ENCODE measurements around the gene TMEM132E. TPM values are rescaled to one million over a fixed set of nuclear protein-coding genes. Genes with fewer than 3 reads are reported as not detected.

TMEM132E gene
- total RNA-seq, 1 donor from 2014 or later = not detected

GRCh38 chr17:34572483-34572882 lies 6.9 kb upstream of the TMEM132E start:
- Histone ChIP-seq H3K27me3 (ENCODE audit: control insufficient read depth, insufficient read depth, low read length) (peaks cover 1% of the 10 kb centered on the region), H3K4me3 (ENCODE audit: low read depth, low read length) (no peak overlapping the region), H3K36me3 (ENCODE audit: control insufficient read depth, insufficient read depth, low read length) (no peaks in the 10 kb centered on the region)
- FAIRE-seq (no peak), DNase-seq (ENCODE audit: low read depth) (no peak)
- TF ChIP-seq CTCF (IDR thresholded peaks at IDR 0.05; ENCODE audit: insufficient read depth, low read length, severe bottlenecking) = no peak

GRCh38 chr17:34575182-34575581 lies 4.2 kb upstream of the TMEM132E start:
- no peak overlapping the region for H3K4me3 ChIP-seq (ENCODE audit: low read depth, low read length)
- FAIRE-seq (peak; percentile 60), DNase-seq (ENCODE audit: low read depth) (no peak)
- H3K36me3 ChIP-seq (ENCODE audit: control insufficient read depth, insufficient read depth, low read length) = no peaks in the 10 kb centered on the region
- H3K27me3 ChIP-seq (ENCODE audit: control insufficient read depth, insufficient read depth, low read length) = peaks cover 25% of the 10 kb centered on the region
- TF ChIP-seq CTCF (IDR thresholded peaks at IDR 0.05; ENCODE audit: insufficient read depth, low read length, severe bottlenecking) = no peak

GRCh38 chr17:34578016-34578415 lies 1.4 kb upstream of the TMEM132E start:
- FAIRE-seq = no peak
- no peak for TF ChIP-seq CTCF (IDR thresholded peaks at IDR 0.05; ENCODE audit: insufficient read depth, low read length, severe bottlenecking)
- Histone ChIP-seq H3K27me3 (ENCODE audit: control insufficient read depth, insufficient read depth, low read length) (peaks cover 45% of the 10 kb centered on the region), H3K36me3 (ENCODE audit: control insufficient read depth, insufficient read depth, low read length) (no peaks in the 10 kb centered on the region), H3K4me3 (ENCODE audit: low read depth, low read length) (no peak overlapping the region)
- DNase-seq (ENCODE audit: low read depth) = no peak

GRCh38 chr17:34578656-34579016 lies 746 bp upstream of the TMEM132E start:
- H3K36me3 ChIP-seq (ENCODE audit: control insufficient read depth, insufficient read depth, low read length) = no peaks in the 10 kb centered on the region
- DNase-seq (ENCODE audit: low read depth) (no peak), FAIRE-seq (no peak)
- no peak overlapping the region for H3K4me3 ChIP-seq (ENCODE audit: low read depth, low read length)
- H3K27me3 ChIP-seq (ENCODE audit: control insufficient read depth, insufficient read depth, low read length) = peaks cover 51% of the 10 kb centered on the region
- no peak for TF ChIP-seq CTCF (IDR thresholded peaks at IDR 0.05; ENCODE audit: insufficient read depth, low read length, severe bottlenecking)

GRCh38 chr17:34579979-34580684 lies 750 bp downstream of the TMEM132E start:
- Histone ChIP-seq H3K27me3 (ENCODE audit: control insufficient read depth, insufficient read depth, low read length) (peaks cover 54% of the 10 kb centered on the region), H3K4me3 (ENCODE audit: low read depth, low read length) (no peak overlapping the region), H3K36me3 (ENCODE audit: control insufficient read depth, insufficient read depth, low read length) (no peaks in the 10 kb centered on the region)
- TF ChIP-seq CTCF (IDR thresholded peaks at IDR 0.05; ENCODE audit: insufficient read depth, low read length, severe bottlenecking) = no peak
- FAIRE-seq = no peak
- no peak for DNase-seq (ENCODE audit: low read depth)

All from bronchial epithelial cell (primary cell).